ENCODE results near the gene USP53. TPM values are rescaled to one million over a fixed set of nuclear protein-coding genes. Genes with fewer than 3 reads are reported as not detected.

USP53 gene
- total and polyA plus RNA-seq, 9 of the 15 experiments (the other 6 are each of a cell fraction or from before 2014, with no cell fraction given): 2.9 to 9.6 (median 8.3) TPM

DNA sequence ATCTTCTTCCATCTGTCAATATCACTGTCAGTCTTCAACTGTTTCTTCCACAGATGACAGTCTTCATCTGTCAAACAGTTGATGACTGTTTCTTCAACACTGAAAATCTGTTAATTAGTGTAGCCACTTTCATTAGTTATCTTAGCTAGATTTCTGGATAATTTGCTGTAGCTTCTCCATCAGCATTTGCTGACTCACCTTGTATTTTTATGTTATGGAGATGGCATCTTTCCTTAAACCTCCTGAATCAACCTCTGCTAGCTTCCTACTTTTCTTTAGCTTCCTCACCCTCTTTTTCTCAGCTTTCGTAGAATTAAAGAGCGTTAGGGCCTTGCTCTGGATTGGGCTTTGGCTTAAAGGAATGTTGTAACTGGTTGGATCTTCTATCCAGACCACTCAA lies 25.1 kb downstream of the USP53 start:
- Histone ChIP-seq H3K4me2 (ENCODE audit: insufficient read depth, low read length) (no peak overlapping the region), H4K20me1 (replicated peaks; ENCODE audit: control insufficient read depth, insufficient read depth, low read length) (no peaks in the 10 kb centered on the region), H3K36me3 (ENCODE audit: control insufficient read depth, insufficient read depth, low read length) (peaks cover 5% of the 10 kb centered on the region; the same call in 1 of the 3 replicates), H3K9ac (ENCODE audit: insufficient read depth in 1 of 2, low read depth in 2 of 2, low read length in 2 of 2) (no peak overlapping the region), H3K79me2 (ENCODE audit: control insufficient read depth, insufficient read depth, low read length) (peaks cover 6% of the 10 kb centered on the region; the same call in 2 of the 3 replicates), H3K27me3 (ENCODE audit: control insufficient read depth in 2 of 2, insufficient read depth in 2 of 2, low read length in 2 of 2) (no peaks in the 10 kb centered on the region), H3K27ac (ENCODE audit: extremely low read depth, low read depth, low read length) (no peak overlapping the region), H3K4me1 (replicated peaks in 1 of 2; ENCODE audit: control insufficient read depth in 2 of 2, insufficient read depth in 2 of 2, low read length in 2 of 2) (peaks cover 0 to 9% of the 10 kb centered on the region in 2 experiments; a peak in 2 of 5 replicates), H3K4me3 (no peak overlapping the region), H3K9me1 (ENCODE audit: control insufficient read depth, insufficient read depth, low read length) (no peaks in the 10 kb centered on the region), H2AFZ (ENCODE audit: low read depth, low read length) (no peak overlapping the region), H3K9me3 (replicated peaks; ENCODE audit: control insufficient read depth, insufficient read depth, low read depth, low read length) (no peaks in the 10 kb centered on the region)
- BruUV-seq (replicated peaks): no TSS peak
- ChIA-PET POLR2A (interaction anchor here (1.0 to 1.8 kb wide), 2 partner anchors 16 to 26 kb away, joined by 3 to 8 read pairs; partner anchors contain the start of gene USP53), CTCF (ENCODE audit: low intra/inter-chr PET ratio) (no interaction called here)
- ATAC-seq (no peak), FAIRE-seq (no peak), DNase-seq (ENCODE audit: extremely low read depth in 1 of 4, low spot score in 3 of 4) (no peak)
- intact Hi-C loops (cut with micrococcal nuclease) (no loop called here), in situ Hi-C loops (cut with MboI) (no loop called here)
- WGBS (ENCODE audit: insufficient coverage, low coverage, missing lambda C conversion rate): 77% methylated on average over 2 of the region's 2 CpGs
- TF ChIP-seq GABPA (tag; conservative IDR thresholded peaks at IDR 0.05; ENCODE audit: low read depth): no peak
- TF ChIP-seq, protein P1, sequence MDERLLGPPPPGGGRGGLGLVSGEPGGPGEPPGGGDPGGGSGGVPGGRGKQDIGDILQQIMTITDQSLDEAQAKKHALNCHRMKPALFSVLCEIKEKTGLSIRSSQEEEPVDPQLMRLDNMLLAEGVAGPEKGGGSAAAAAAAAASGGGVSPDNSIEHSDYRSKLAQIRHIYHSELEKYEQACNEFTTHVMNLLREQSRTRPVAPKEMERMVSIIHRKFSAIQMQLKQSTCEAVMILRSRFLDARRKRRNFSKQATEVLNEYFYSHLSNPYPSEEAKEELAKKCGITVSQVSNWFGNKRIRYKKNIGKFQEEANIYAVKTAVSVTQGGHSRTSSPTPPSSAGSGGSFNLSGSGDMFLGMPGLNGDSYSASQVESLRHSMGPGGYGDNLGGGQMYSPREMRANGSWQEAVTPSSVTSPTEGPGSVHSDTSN (CRISPR knock-in tag; IDR thresholded peaks at IDR 0.05; ENCODE audit: low read depth): no peak
- TF ChIP-seq, protein P1 (tag; conservative IDR thresholded peaks at IDR 0.05; ENCODE audit: low read depth): peak; percentile 45
- no peak for TF ChIP-seq MED1 (CRISPR knock-in tag; IDR thresholded peaks at IDR 0.05; ENCODE audit: borderline replicate concordance)
- TF ChIP-seq KDM1A (IDR thresholded peaks at IDR 0.05): no peak
- TF ChIP-seq, protein P2, sequence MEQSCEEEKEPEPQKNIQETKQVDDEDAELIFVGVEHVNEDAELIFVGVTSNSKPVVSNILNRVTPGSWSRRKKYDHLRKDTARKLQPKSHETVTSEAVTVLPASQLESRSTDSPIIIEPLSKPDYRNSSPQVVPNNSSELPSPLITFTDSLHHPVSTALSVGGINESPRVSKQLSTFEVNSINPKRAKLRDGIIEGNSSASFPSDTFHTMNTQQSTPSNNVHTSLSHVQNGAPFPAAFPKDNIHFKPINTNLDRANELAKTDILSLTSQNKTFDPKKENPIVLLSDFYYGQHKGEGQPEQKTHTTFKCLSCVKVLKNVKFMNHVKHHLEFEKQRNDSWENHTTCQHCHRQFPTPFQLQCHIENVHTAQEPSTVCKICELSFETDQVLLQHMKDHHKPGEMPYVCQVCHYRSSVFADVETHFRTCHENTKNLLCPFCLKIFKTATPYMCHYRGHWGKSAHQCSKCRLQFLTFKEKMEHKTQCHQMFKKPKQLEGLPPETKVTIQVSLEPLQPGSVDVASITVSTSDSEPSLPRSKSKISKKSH (CRISPR knock-in tag; IDR thresholded peaks at IDR 0.05): no peak
- TF ChIP-seq, protein P3, sequence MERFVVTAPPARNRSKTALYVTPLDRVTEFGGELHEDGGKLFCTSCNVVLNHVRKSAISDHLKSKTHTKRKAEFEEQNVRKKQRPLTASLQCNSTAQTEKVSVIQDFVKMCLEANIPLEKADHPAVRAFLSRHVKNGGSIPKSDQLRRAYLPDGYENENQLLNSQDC (CRISPR knock-in tag; IDR thresholded peaks at IDR 0.05): no peak
- no peak for TF ChIP-seq USF2 (CRISPR knock-in tag; IDR thresholded peaks at IDR 0.05)
- TF ChIP-seq NFRKB (IDR thresholded peaks at IDR 0.05; ENCODE audit: low read depth): no peak
